ENCODE results near the gene KIF4B.

Gene KIF4B

GRCh38 chr5:155047818-155048217, 34.3 kb downstream of the KIF4B start:
- Histone ChIP-seq H3K4me2 (ENCODE audit: low read length) (no peak overlapping the region), H3K36me3 (ENCODE audit: control insufficient read depth, low read length) (no peaks in the 10 kb centered on the region), H3K79me2 (ENCODE audit: control insufficient read depth, low read length) (no peaks in the 10 kb centered on the region), H3K9me2 (replicated peaks; ENCODE audit: control insufficient read depth, low read length) (no peaks in the 10 kb centered on the region), H3F3A (ENCODE audit: control insufficient read depth, insufficient read depth) (no peaks in the 10 kb centered on the region), H3K27ac (ENCODE audit: low read depth, low read length) (no peak overlapping the region), H3K27me3 (ENCODE audit: control insufficient read depth, low read length) (peaks cover 13% of the 10 kb centered on the region; the same call in 1 of the 2 replicates), H3K9me3 (ENCODE audit: control insufficient read depth, insufficient read depth, low read length) (no peaks in the 10 kb centered on the region), H4K20me1 (ENCODE audit: control insufficient read depth, insufficient read depth, low read depth, low read length) (no peaks in the 10 kb centered on the region), H3K4me3 (ENCODE audit: low read length) (no peak overlapping the region), H3K4me1 (ENCODE audit: control insufficient read depth, low read length) (peaks cover 4% of the 10 kb centered on the region)
- TF ChIP-seq CTCF (IDR thresholded peaks at IDR 0.05; ENCODE audit: low read depth, low read length, poor library complexity, severe bottlenecking), result no peak
- no peak for TF ChIP-seq EZH2phosphoT487 (IDR thresholded peaks at IDR 0.05; ENCODE audit: borderline replicate concordance, low read length)

- no peak for TF ChIP-seq EZH2phosphoT487 (IDR thresholded peaks at IDR 0.05; ENCODE audit: borderline replicate concordance, low read length)
- peak; percentile 59 for TF ChIP-seq CTCF (IDR thresholded peaks at IDR 0.05; ENCODE audit: low read depth, low read length, poor library complexity, severe bottlenecking)
- H4K20me1 ChIP-seq (ENCODE audit: control insufficient read depth, insufficient read depth, low read depth, low read length), result no peaks in the 10 kb centered on the region
- H3K9me2 ChIP-seq (replicated peaks; ENCODE audit: control insufficient read depth, low read length), result no peaks in the 10 kb centered on the region
- H3K4me3 ChIP-seq (ENCODE audit: low read length), result no peak overlapping the region
- peaks cover 6% of the 10 kb centered on the region for H3K4me1 ChIP-seq (ENCODE audit: control insufficient read depth, low read length)
- H3K4me2 ChIP-seq (ENCODE audit: low read length), result no peak overlapping the region
- no peaks in the 10 kb centered on the region for H3K79me2 ChIP-seq (ENCODE audit: control insufficient read depth, low read length)
- H3F3A ChIP-seq (ENCODE audit: control insufficient read depth, insufficient read depth), result no peaks in the 10 kb centered on the region
- peaks cover 9% of the 10 kb centered on the region; the same call in 1 of the 2 replicates for H3K27me3 ChIP-seq (ENCODE audit: control insufficient read depth, low read length)
- H3K27ac ChIP-seq (ENCODE audit: low read depth, low read length), result no peak overlapping the region
- no peaks in the 10 kb centered on the region for H3K36me3 ChIP-seq (ENCODE audit: control insufficient read depth, low read length)
- H3K9me3 ChIP-seq (ENCODE audit: control insufficient read depth, insufficient read depth, low read length), result no peaks in the 10 kb centered on the region
Measured at GRCh38 chr5:155049569-155050383, 36.2 kb downstream of the KIF4B start.

GRCh38 chr5:155050384-155051019, 36.9 kb downstream of the KIF4B start:
- TF ChIP-seq CTCF (IDR thresholded peaks at IDR 0.05; ENCODE audit: low read depth, low read length, poor library complexity, severe bottlenecking) (no peak), EZH2phosphoT487 (IDR thresholded peaks at IDR 0.05; ENCODE audit: borderline replicate concordance, low read length) (no peak)
- peaks cover 6% of the 10 kb centered on the region for H3K4me1 ChIP-seq (ENCODE audit: control insufficient read depth, low read length)
- H3K9me2 ChIP-seq (replicated peaks; ENCODE audit: control insufficient read depth, low read length), result no peaks in the 10 kb centered on the region

More at GRCh38 chr5:155050384-155051019, 36.9 kb downstream of the KIF4B start:
- Histone ChIP-seq H3K79me2 (ENCODE audit: control insufficient read depth, low read length) (no peaks in the 10 kb centered on the region), H3F3A (ENCODE audit: control insufficient read depth, insufficient read depth) (no peaks in the 10 kb centered on the region), H3K27ac (ENCODE audit: low read depth, low read length) (no peak overlapping the region), H3K36me3 (ENCODE audit: control insufficient read depth, low read length) (no peaks in the 10 kb centered on the region), H4K20me1 (ENCODE audit: control insufficient read depth, insufficient read depth, low read depth, low read length) (no peaks in the 10 kb centered on the region), H3K4me2 (ENCODE audit: low read length) (no peak overlapping the region), H3K4me3 (ENCODE audit: low read length) (no peak overlapping the region), H3K27me3 (ENCODE audit: control insufficient read depth, low read length) (peaks cover 5% of the 10 kb centered on the region; the same call in 1 of the 2 replicates), H3K9me3 (ENCODE audit: control insufficient read depth, insufficient read depth, low read length) (no peaks in the 10 kb centered on the region)
